Fibroblast of pulmonary artery (primary cell): ENCODE measurements around the gene CTDP1.
A peak's percentile ranks its signal among the peaks of the same experiment; 100 is the strongest.

ENCODE experiments used
- DNase-seq: peaks from one replicate; pipeline ENCODE4 v3.0.0-alpha.2; 2010; ENCODE audit warnings: low read depth
- H3K4me3 ChIP-seq: replicated peaks from 2 replicates; pipeline ENCODE4 v1.5.1; 2011; ENCODE audit warnings: low read depth, mild to moderate bottlenecking, control low read depth, low read length, moderate library complexity
- CTCF ChIP-seq: IDR thresholded peaks from 2 replicates; pipeline ENCODE4 v1.5.1; 2011; ENCODE audit warnings: mild to moderate bottlenecking, control low read depth, low read length, inconsistent platforms; ENCODE audit errors: missing control alignments

CTDP1 gene

GRCh38 chr18:79784965-79785770 is 105.6 kb downstream of the CTDP1 start:
- DNase-seq, result peak; percentile 44
- TF ChIP-seq CTCF, result no peak
- no peak overlapping the region for H3K4me3 ChIP-seq

- DNase-seq, result no peak
- TF ChIP-seq CTCF, result no peak
Observed at GRCh38 chr18:79785831-79786230, 106.2 kb downstream of the CTDP1 start.

GRCh38 chr18:79786304-79786703 is 106.7 kb downstream of the CTDP1 start:
- TF ChIP-seq CTCF, result no peak
- no peak overlapping the region for H3K4me3 ChIP-seq
- DNase-seq, result no peak

More at GRCh38 chr18:79785831-79786230, 106.2 kb downstream of the CTDP1 start:
- H3K4me3 ChIP-seq, result no peak overlapping the region

- DNase-seq, result peak; percentile 60
- TF ChIP-seq CTCF, result no peak
- no peak overlapping the region for H3K4me3 ChIP-seq
Observed at GRCh38 chr18:79786786-79787526, 107.4 kb downstream of the CTDP1 start.

- H3K4me3 ChIP-seq, result no peak overlapping the region
- TF ChIP-seq CTCF, result no peak
- DNase-seq, result no peak
Observed at GRCh38 chr18:79787527-79787864, 107.9 kb downstream of the CTDP1 start.

GRCh38 chr18:79787865-79788733 is 108.5 kb downstream of the CTDP1 start:
- TF ChIP-seq CTCF, result no peak
- DNase-seq, result peak; percentile 39
- H3K4me3 ChIP-seq, result no peak overlapping the region
